NCI-H446 (cell line): Measurements from ENCODE around the gene OR5L1.

Source experiments
- DNase-seq, 2 experiments: peaks; one replicate each; lab custom pipeline; 2025; lab: John Stamatoyannopoulos, UW

Gene OR5L1

GRCh38 chr11:55811067-55811466, at the start of gene OR5L1:
Gene OR5L1, plus strand, starts transcription at chr11:55811367. Its CDS starts 100 bp downstream, at chr11:55811467.
- no peak for DNase-seq

DNA sequence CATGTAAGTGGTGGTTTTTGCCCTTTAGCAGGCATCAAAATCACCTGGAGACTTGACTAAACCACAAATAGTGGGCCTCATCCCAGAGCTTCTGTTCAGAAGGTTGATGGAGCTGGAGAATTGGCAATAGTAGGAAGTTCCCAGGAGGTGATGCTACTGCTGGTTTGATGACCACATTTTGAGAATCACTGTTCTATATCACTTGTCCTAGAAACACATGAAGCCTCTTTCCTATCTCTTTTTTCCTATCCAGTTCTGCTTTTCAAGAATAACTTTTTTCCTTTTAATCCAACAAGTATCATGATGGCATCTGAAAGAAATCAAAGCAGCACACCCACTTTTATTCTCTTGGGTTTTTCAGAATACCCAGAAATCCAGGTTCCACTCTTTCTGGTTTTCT, 38.0 kb upstream of the OR5L1 start, which contains the start of gene OR5D13:
Gene OR5D13, plus strand, starts transcription at position 301 of the 400 bp plus-strand sequence. Its CDS starts 0 bp downstream, at position 301.
- no peak for DNase-seq

- DNase-seq: no peak
These were observed 19.6 kb upstream of the OR5L1 start for GRCh38 chr11:55791606-55792005.

GRCh38 chr11:55793321-55793720, 17.8 kb upstream of the OR5L1 start:
- no peak for DNase-seq

GRCh38 chr11:55795256-55795655, 15.9 kb upstream of the OR5L1 start, which contains the start of gene OR5D14:
Gene OR5D14, plus strand, starts transcription at chr11:55795556. Its CDS starts 0 bp downstream, at chr11:55795556.
- no peak for DNase-seq

DNA sequence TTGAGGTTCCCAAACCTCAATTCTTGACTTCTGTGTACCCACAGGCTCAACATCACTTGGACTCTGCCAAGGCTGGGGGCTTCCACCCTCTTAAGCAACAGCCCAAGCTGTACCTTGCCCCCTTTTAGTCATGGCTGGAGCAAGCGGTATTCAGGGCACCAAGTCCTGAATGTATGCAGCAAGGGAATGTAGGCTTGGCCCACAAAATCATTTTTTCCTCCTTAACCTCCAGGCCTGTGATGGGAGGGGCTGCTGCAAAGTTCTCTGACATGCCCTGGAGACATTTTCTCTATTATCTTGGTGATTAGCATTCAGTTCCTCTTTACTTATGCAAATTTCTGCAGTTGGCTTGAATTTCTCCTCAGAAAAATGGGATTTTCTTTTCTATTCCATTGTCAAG, 4.9 kb upstream of the OR5L1 start:
- DNase-seq: no peak

GRCh38 chr11:55819330-55819729, 8.2 kb downstream of the OR5L1 start, which contains the start of gene OR5D18:
Gene OR5D18, plus strand, starts transcription at chr11:55819630. Its CDS starts 0 bp downstream, at chr11:55819630.
- DNase-seq: no peak

DNA sequence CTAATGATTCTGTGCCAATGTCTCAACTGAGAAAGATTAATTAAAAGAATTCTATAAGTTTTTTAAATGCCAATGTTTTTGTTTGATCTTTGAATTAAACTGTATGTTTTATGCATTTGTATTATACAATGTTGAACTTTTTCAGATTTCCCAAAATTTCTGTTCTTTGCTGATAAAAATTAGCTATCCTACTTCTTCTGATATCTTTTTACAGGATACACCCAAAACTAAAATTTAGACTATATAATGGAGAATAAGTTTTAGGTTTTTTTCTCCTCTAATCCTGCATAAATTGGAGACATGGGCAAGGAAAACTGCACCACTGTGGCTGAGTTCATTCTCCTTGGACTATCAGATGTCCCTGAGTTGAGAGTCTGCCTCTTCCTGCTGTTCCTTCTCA, 15.8 kb downstream of the OR5L1 start, which contains the start of gene OR5L2:
Gene OR5L2, plus strand, starts transcription at position 301 of the 400 bp plus-strand sequence. Its CDS starts 0 bp downstream, at position 301.
- DNase-seq: no peak

DNA sequence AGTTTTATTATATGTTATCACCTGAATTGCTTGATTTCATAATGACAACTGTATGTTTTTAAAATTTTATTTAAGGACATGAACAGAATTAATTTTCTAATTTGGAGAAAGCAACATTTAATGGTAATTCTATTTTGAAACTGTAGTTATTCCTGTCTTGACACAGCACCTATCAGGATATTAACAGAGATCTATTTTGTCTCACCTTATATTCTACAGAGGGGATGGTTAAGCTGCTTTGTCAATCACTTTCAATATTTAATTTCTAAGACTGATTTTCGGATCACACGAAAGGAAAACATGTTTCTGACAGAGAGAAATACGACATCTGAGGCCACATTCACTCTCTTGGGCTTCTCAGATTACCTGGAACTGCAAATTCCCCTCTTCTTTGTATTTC, 27.3 kb downstream of the OR5L1 start, which contains the start of gene OR5D16:
Gene OR5D16, plus strand, starts transcription at position 301 of the 400 bp plus-strand sequence. Its CDS starts 0 bp downstream, at position 301.
- no peak for DNase-seq

GRCh38 chr11:55847453-55847852, 36.3 kb downstream of the OR5L1 start:
- DNase-seq: no peak

DNA sequence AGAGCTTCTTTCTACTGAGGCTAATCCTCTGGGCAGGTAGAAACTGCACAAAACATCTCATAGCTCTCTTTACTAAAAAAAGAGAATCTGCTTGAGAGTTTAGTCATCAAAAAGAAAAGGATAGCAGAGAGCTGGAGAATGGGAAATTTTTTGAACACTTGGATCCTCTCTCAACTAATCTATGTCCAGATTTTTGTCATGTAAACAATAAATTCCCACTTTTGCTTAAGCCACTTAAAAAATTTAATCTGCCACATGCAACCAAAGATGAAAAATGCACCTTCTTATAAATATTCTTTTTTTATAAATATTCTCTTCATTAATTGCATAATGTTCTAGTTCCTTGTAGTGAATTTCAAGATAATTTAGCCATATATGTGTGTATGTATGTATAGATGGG, 37.9 kb downstream of the OR5L1 start:
- DNase-seq: no peak

DNA sequence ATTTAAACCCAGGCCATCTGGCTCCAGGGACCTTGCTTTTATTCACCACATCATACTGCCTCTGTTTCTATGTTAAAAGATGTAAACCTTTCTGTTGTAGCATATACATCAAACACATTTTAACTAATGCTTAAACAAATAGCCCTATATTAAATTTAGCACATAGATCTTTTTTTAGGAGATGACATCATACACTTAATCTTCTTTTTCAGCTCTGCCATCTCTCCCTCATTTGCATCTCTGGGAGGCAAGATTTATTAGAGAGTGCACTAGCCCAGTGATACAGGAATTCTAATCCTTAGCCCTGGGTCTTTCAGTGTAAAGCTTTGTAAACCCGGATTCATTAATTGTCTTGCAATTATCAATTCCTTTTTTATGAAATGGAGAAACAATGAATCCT, 41.0 kb downstream of the OR5L1 start:
- no peak for DNase-seq

GRCh38 chr11:55854704-55855103, 43.5 kb downstream of the OR5L1 start:
- DNase-seq: no peak
